Fibroblast of skin of abdomen (primary cell): ENCODE measurements around the gene RRAS2. TPM values are rescaled to one million over a fixed set of nuclear protein-coding genes. Genes with fewer than 3 reads are reported as not detected.
"Not testable (repeated sequence)": the region's sequence is repeated elsewhere in the genome, so short reads cannot be mapped to it uniquely, and the experiment has no call there.

Source experiments
- DNase-seq: peaks from one replicate; pipeline ENCODE4 v3.0.0-alpha.2; 2013
- polyA plus RNA-seq, 2 experiments: library from polyadenylated mRNA; unstranded; fragments of 120-200 nt; gene quantifications; one replicate each; pipeline ENCODE4 v1.2.1, GENCODE V29; 2013; ENCODE audit not compliant: insufficient read length in 2 of 2

RRAS2 gene
- 74.6 TPM for polyA plus RNA-seq (2013, experiment 1 of 2; ENCODE audit: insufficient read length)
- 73.0 TPM for polyA plus RNA-seq (2013, experiment 2 of 2; ENCODE audit: insufficient read length)

DNA sequence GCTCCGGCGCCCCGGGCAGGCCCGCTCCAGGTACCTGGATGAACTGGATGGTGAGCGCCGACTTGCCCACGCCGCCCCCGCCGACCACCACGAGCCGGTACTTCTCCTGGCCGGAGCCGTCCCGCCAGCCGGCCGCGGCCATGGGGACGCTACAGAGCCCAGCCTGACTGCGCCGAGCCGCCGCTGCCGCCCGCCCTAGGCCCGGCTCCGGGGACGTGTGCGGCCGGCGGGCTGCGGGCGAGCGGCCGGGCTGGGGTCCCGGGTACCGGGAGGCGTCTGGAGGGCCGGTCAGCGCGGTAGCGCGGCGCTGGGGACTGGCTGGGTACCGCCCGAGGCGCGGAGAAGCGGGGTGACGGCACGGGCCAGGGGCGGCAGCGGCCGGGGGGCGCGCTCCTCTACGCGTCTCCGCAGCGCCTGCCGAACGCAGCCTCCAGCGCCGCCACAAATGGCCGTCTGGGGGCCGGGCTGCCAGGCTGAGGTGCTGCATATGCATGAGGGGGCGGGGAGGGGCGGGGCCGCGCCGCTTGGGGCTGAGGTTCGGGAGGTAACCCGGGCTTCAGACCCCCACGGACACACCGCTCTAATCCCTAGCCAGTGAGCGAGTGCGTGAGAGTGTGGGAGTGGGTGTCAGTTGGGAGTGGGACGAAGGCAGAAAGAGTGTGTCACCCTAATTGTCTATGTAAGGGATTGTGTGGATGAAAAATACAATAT is at the start of gene RRAS2:
RRAS2 (minus strand) TSS at position 455 of the 711 bp plus-strand sequence; CDS start at position 142, 313 bp downstream.
- DNase-seq: peak; percentile 77

- DNase-seq: no peak
Measured at GRCh38 chr11:14408612-14409011, 49.6 kb upstream of the RRAS2 start.

- peak; percentile 54 for DNase-seq
Measured at GRCh38 chr11:14406116-14406515, 47.1 kb upstream of the RRAS2 start.

DNA sequence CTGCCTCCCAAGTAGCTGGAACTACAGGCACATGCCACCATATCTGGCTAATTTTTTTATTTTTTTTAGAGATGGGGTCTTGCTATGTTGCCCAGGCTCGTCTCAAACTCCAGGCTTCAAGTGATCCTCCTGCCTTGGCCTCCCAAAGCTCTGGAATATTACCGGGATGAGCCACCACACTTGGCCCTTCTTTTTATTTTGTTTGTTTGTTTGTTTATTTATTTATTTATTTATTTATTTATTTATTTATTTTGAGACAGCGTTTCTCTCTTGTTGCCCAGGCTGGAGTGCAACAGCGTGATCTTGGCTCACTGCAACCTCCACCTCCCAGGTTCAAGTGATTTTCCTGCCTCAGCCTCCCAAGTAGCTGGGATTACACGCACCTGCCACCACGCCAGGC is 44.5 kb upstream of the RRAS2 start:
- DNase-seq: not testable (repeated sequence)

- no peak for DNase-seq
Measured at GRCh38 chr11:14399087-14399486, 40.1 kb upstream of the RRAS2 start.

- no peak for DNase-seq
Measured at GRCh38 chr11:14396273-14396672, 37.3 kb upstream of the RRAS2 start.

- no peak for DNase-seq
Measured at GRCh38 chr11:14393889-14394288, 34.9 kb upstream of the RRAS2 start.

DNA sequence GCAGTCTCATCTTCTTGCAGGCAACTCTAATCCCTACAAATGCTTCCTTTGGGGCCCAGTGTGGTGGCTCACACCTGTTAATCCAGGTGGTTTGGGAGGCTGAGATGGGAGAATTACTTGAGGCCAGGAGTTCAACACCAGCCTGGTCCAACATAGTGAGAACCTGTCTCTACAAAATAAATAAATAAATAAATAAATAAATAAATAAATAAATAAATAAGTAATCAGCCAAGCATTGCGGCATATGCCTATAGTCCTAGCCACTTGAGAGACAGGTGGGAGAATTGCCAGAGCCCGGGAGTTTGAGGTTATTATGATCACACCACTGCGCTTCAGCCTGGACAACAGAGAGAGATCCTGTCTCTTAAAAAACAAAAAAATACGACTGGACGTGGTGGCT is 34.1 kb upstream of the RRAS2 start:
- DNase-seq: no peak

GRCh38 chr11:14390669-14391068 is 31.7 kb upstream of the RRAS2 start:
- DNase-seq: no peak

GRCh38 chr11:14388352-14388751 is 29.4 kb upstream of the RRAS2 start:
- no peak for DNase-seq

GRCh38 chr11:14386895-14387480 is 28.0 kb upstream of the RRAS2 start:
- peak; percentile 83 for DNase-seq

DNA sequence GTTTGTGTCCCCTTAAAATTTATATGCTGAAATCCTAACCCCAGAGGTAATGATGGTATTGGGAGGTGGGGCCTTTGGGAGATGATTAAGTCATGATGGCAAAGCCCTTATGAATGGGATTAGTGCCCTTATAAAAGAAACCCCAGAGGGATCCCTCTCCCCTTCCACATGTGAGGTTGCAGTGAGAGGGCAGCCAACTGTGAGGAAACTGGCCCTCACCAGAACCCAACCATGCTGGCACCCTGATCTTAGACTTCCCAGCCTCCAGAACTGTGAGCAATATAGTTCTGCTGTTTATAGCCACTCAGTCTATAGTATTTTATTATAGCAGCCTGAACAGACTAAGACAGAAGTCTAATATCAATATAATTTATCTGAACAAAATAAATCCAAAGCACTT is 27.1 kb upstream of the RRAS2 start:
- no peak for DNase-seq

DNA sequence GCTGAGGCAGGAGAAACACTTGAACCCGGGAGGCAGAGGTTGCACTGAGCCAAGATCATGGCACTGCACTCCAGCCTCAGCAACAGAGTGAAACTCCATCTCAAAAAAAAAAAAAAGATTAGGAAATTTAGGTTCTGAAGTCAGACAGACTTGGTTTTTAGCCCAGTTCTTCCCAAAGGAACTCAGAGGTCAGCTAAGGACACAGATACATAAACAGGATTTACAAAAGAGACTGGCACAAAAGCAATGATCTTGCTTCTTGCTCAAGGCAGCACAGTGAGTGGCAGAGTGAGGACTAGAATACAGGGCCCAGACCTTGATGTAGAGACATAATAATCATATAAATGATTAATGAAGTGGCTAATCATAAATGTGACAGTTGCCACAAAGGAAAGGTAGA is 25.4 kb upstream of the RRAS2 start:
- DNase-seq: peak; percentile 57

GRCh38 chr11:14381968-14382367 is 23.0 kb upstream of the RRAS2 start:
- DNase-seq: no peak

- peak; percentile 50 for DNase-seq
Measured at GRCh38 chr11:14380947-14381561, 22.1 kb upstream of the RRAS2 start.

DNA sequence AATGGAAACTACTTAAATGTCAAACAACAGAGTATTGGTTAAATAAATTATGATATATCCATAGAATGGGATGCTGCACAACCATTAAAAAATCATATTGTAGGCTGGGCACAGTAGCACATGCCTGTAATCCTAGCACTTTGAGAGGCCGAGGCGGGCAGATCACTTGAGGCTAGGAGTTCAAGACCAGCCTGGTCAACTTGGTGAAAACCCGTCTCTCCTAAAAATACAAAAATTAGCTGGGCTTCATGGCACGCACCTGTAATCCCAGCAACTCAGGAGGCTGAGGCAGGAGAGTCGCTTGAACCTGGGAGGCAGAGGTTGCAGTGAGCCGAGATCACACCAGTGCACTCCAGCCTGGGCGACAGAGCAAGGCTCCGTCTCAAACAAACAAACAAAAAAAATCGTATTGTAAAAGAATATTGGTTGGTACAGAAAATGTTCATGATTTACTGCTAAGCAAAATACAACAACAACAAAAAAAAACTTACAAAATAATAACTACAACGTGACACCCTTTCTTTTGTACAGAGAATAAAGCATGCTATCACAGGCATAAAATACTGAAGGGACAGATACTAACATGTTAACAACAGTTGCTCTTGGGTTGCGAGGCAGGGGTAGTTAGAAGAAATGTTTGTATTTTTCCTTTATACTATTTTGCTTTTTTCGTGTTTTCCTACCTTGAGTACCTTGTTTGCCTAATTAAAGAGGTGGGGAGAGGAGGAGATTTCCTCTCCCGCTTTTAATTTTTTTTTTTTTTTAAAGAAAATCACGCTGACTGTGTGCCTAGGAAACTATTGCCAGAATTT is 21.3 kb upstream of the RRAS2 start:
- DNase-seq: no peak

- DNase-seq: no peak
Measured at GRCh38 chr11:14378171-14378570, 19.2 kb upstream of the RRAS2 start.

DNA sequence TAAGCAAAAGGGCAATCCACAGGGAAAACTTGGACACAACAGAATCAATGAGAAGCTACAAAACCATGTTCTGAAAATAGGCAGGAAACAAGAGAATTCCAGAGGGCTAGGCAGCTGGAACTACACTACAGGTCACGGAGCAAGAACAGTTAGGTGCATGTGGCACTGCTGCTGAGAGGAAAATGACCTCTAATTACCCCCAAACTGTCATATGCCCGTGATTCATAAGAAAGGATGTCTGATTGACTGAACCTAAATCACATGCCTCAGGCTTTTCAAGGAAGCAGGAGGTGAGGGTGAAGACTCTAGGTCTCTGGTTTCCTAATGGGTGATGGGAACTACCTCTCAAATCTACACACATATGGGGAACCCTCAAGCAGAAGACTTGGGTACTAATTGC is 17.9 kb upstream of the RRAS2 start:
- DNase-seq: no peak

DNA sequence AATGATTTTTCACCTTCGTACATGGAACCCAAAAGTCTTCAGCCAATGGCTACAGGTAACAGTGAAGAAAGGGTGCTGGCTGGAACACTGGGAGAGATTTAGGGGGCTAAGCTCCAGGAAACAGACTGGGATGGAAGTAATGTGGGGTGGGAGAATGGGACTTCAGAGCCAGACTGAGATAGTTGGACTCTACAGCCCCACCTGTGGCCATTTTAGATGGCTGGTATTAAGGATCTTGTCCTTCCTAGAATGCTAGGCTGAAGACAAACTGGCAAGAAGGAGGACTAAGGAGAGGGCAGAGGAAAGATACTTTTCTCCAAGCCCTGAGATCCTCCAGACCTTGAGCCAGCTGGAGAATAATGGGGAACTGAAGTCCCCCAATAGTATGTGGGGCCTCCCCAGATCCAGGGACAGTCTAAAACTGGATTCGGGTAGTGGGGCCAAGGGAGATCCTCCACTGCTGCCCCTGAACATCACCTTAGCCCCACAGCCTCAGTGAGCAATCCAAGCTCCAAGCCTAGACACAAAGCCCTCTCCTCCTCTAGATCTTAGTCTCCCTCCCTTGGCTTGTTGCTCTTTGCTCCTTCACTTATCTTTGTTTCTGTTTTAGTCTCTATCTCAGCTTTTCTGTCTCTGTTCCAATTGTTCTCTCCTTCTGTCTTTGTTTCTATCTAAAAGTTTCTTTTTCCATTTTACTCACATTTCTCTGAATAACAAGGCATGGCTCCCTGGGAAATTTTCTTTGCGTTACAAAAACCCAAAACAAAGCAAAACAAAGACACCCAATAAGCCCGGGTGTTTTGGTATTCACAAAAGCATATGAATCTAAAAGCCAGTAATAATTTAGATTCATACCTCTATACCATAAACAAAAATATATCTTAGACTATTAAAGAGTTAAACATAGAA is 16.2 kb upstream of the RRAS2 start:
- DNase-seq: no peak

GRCh38 chr11:14373941-14374646 is 15.1 kb upstream of the RRAS2 start:
- DNase-seq: peak; percentile 67

- no peak for DNase-seq
Measured at GRCh38 chr11:14372011-14372410, 13.0 kb upstream of the RRAS2 start.
